HCT116 (cell line): ENCODE data around the gene EIF5B. TPM values are rescaled to one million over a fixed set of nuclear protein-coding genes. Genes with fewer than 3 reads are reported as not detected.
"Not testable (repeated sequence)": the region's sequence is repeated elsewhere in the genome, so short reads cannot be mapped to it uniquely, and the experiment has no call there.

Experiments used
- ATAC-seq: fragments of 200-7000 bp; cut with Tn5 transposase; 2 replicates; pipeline ENCODE4 v1.9.1; 2020; ENCODE audit warnings: mild to moderate bottlenecking, moderate library complexity
- BruUV-seq: library from RNA; stranded (reverse); fragments of 400-500 nt; replicated peaks from 2 replicates; lab custom pipeline; 2021; lab: Mats Ljungman, UMichigan
- CTCF ChIA-PET: fragments of 300-600 bp; sonication (Branson Sonifier 250); formaldehyde crosslinking; loops from one replicate; lab custom pipeline; 2021; ENCODE audit warnings: antibody characterized with exemption; lab: Charles Lee
- POLR2A ChIA-PET: fragments of 300-600, 350-600 bp; sonication (Branson Sonifier 250); formaldehyde crosslinking; loops from one replicate; lab custom pipeline; 2021; ENCODE audit warnings: antibody characterized with exemption; lab: Charles Lee
- RAD21 ChIA-PET, 2 experiments: fragments of 300-600 bp; sonication (Branson Sonifier 250); formaldehyde crosslinking; loops; one replicate each; lab custom pipeline; 2023; ENCODE audit warnings: low total read pairs in 2 of 2; ENCODE audit not compliant: uncharacterized antibody in 2 of 2, unreplicated experiment in 2 of 2, low non-redundant PET in 1 of 2; lab: Charles Lee
- DNase-seq: peaks from one replicate; pipeline ENCODE4 v3.0.0-alpha.2; 2010; ENCODE audit warnings: low read depth, low spot score
- H2AFZ ChIP-seq: fragments of 200-600 bp; shearing (Covaris generic), sonication (generic); 2 replicates; pipeline ENCODE4 v1.6.1; 2017; ENCODE audit warnings: low read depth, mixed run types, mixed read lengths, antibody characterized with exemption, low read length; ENCODE audit not compliant: poor library complexity, severe bottlenecking
- H3K27ac ChIP-seq: 2 replicates; pipeline ENCODE4 v1.5.1; 2012; ENCODE audit warnings: low read depth, low read length
- H3K27me3 ChIP-seq: fragments of 200-600 bp; sonication (generic); 2 replicates; pipeline ENCODE4 v1.6.1; 2016; ENCODE audit warnings: mixed run types, low read length, mixed read lengths; ENCODE audit not compliant: insufficient read depth
- H3K36me3 ChIP-seq, 2 experiments: fragments of 200-500 bp in 1 of 2; fragments of 200-600 bp in 1 of 2; sonication (Bioruptor generic) in 1 of 2; sonication (generic) in 1 of 2; 2 replicates each; pipeline versions ENCODE4 v1.5.1 to v1.6.1; 2014 to 2016; ENCODE audit warnings: low read length in 2 of 2, inconsistent platforms in 1 of 2, mixed read lengths in 1 of 2, mixed run types in 1 of 2; ENCODE audit not compliant: insufficient read depth in 2 of 2, control insufficient read depth in 1 of 2
- H3K4me1 ChIP-seq, 2 experiments: fragments of 200-600 bp in 1 of 2; sonication (generic) in 1 of 2; 2 replicates each; pipeline versions ENCODE4 v1.5.1 to v1.6.1; 2012 to 2017; ENCODE audit warnings: low read length in 2 of 2, inconsistent platforms in 1 of 2, mild to moderate bottlenecking in 1 of 2, mixed read lengths in 1 of 2, mixed run types in 1 of 2, moderate library complexity in 1 of 2; ENCODE audit not compliant: insufficient read depth in 2 of 2, control insufficient read depth in 1 of 2
- H3K4me2 ChIP-seq: fragments of 200-600 bp; sonication (generic); 2 replicates; pipeline ENCODE4 v1.6.1; 2017; ENCODE audit warnings: mixed run types, low read length, mixed read lengths
- H3K4me3 ChIP-seq, 2 experiments: fragments of 200-600 bp in 1 of 2; sonication (generic) in 1 of 2; replicated peaks in 1 of 2; 2 replicates each; pipeline ENCODE4 v1.5.1; 2011 to 2016; ENCODE audit warnings: low read length in 2 of 2, control low read depth in 1 of 2, low read depth in 1 of 2, mild to moderate bottlenecking in 1 of 2, mixed read lengths in 1 of 2, mixed run types in 1 of 2
- H3K79me2 ChIP-seq: fragments of 200-600 bp; sonication (generic); 2 replicates; pipeline ENCODE4 v1.6.1; 2017; ENCODE audit warnings: mild to moderate bottlenecking, mixed run types, low read length, moderate library complexity, mixed read lengths; ENCODE audit not compliant: insufficient read depth
- H3K9ac ChIP-seq: fragments of 200-600 bp; sonication (generic); 2 replicates; pipeline ENCODE4 v1.6.1; 2016; ENCODE audit warnings: low read length, mixed read lengths
- H3K9me2 ChIP-seq: fragments of 200-600 bp; sonication (generic), shearing (Covaris generic); 2 replicates; pipeline ENCODE4 v1.6.1; 2017; ENCODE audit warnings: mixed run types, mild to moderate bottlenecking, moderate library complexity; ENCODE audit not compliant: insufficient read depth
- H3K9me3 ChIP-seq, 2 experiments: fragments of 200-500 bp in 1 of 2; fragments of 200-600 bp in 1 of 2; sonication (Bioruptor generic) in 1 of 2; sonication (generic) in 1 of 2; 2 replicates each; pipeline ENCODE4 v1.6.1; 2014 to 2017; ENCODE audit warnings: low read length in 2 of 2, mixed read lengths in 2 of 2, inconsistent platforms in 1 of 2, low read depth in 1 of 2, mild to moderate bottlenecking in 1 of 2, mixed run types in 1 of 2, moderate library complexity in 1 of 2; ENCODE audit not compliant: control insufficient read depth in 1 of 2, insufficient read depth in 1 of 2
- H4K20me1 ChIP-seq: fragments of 200-600 bp; sonication (generic), shearing (Covaris generic); 2 replicates; pipeline ENCODE4 v1.6.1; 2017; ENCODE audit warnings: mixed run types, mild to moderate bottlenecking, moderate library complexity; ENCODE audit not compliant: insufficient read depth
- JUND ChIP-seq: IDR thresholded peaks from 2 replicates; pipeline ENCODE4 v1.6.1; 2012
- POLR2A ChIP-seq: IDR thresholded peaks from 2 replicates; pipeline ENCODE4 v1.7.0; 2011; ENCODE audit warnings: borderline replicate concordance; ENCODE audit not compliant: insufficient read depth, insufficient read length; ENCODE audit errors: extremely low read depth
- YY1 ChIP-seq: IDR thresholded peaks from 2 replicates; pipeline ENCODE4 v1.6.1; 2011; ENCODE audit warnings: low read length, low read depth, moderate library complexity, mild to moderate bottlenecking; ENCODE audit not compliant: insufficient replicate concordance; ENCODE audit errors: extremely low read depth
- ZBTB33 ChIP-seq: IDR thresholded peaks from 2 replicates; pipeline ENCODE4 v1.6.1; 2011; ENCODE audit warnings: mild to moderate bottlenecking, low read length, moderate library complexity; ENCODE audit not compliant: insufficient replicate concordance; ENCODE audit errors: extremely low read depth
- intact Hi-C: fragments of 100-400 bp; cut with micrococcal nuclease; formaldehyde crosslinking; loops from 2 replicates; pipeline ENCODE4 v1.10.0; 2022
- total RNA-seq: library from RNA; stranded (reverse); gene quantifications from one replicate; pipeline ENCODE4 v1.2.1, GENCODE V29; 2021; ENCODE audit not compliant: unreplicated experiment

EIF5B gene
- total RNA-seq, 1 experiment from 2014 or later, result 65.9 TPM

- no peak for ATAC-seq
- TF ChIP-seq YY1 (no peak), POLR2A (no peak), ZBTB33 (no peak), JUND (no peak)
- TF ChIP-seq, all 23 proteins: peak for 0
- Histone ChIP-seq H3K9me2 (no peaks in the 10 kb centered on the region), H3K4me2 (no peak overlapping the region), H3K27ac (no peak overlapping the region), H3K27me3 (no peaks in the 10 kb centered on the region), H3K4me3 (no peak overlapping the region), H3K36me3 (peaks cover 12 to 32% of the 10 kb centered on the region in 2 experiments; a peak in 2 of 4 replicates), H4K20me1 (no peaks in the 10 kb centered on the region), H3K79me2 (0 out of 2 replicates have a peak, but pooled peaks cover 9% of the 10 kb centered on the region), H3K9ac (no peak overlapping the region), H3K9me3 (no peaks in the 10 kb centered on the region), H2AFZ (no peak overlapping the region), H3K4me1 (no peaks in the 10 kb centered on the region)
- no TSS peak for BruUV-seq
- intact Hi-C loops, result no loop called here
- ChIA-PET CTCF (no interaction called here), RAD21 (no interaction called here), POLR2A (no interaction called here)
- no peak for DNase-seq
Observed at GRCh38 chr2:99317161-99317872, 19.9 kb upstream of the EIF5B start.

DNA sequence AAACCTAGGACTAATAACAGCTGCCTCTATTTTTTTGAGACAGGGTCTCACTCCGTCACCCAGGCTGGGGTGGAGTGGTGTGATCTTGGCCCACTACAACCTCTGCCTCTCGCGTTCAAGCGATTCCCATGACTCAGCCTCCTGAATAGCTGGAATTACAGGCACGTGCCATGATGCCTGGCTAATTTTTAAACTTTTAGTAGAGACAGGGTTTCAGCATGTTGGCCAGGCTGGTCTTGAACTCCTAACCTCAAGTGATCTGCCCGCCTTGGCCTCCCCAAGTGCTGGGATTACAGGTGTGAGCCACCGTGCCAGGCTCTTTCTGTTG, 19.4 kb upstream of the EIF5B start:
- RAD21 ChIA-PET, H3K9ac ChIP-seq, POLR2A ChIA-PET, H3K4me3 ChIP-seq, H3K27me3 ChIP-seq, DNase-seq, ATAC-seq, H3K4me1 ChIP-seq, H3K4me2 ChIP-seq, H3K9me3 ChIP-seq, intact Hi-C loops, H4K20me1 ChIP-seq, H2AFZ ChIP-seq, H3K9me2 ChIP-seq, CTCF ChIA-PET, H3K27ac ChIP-seq, BruUV-seq: not testable (repeated sequence)
- H3K36me3 ChIP-seq, result peaks cover 12 to 35% of the 10 kb centered on the region in 2 experiments; a peak in 2 of 4 replicates
- H3K79me2 ChIP-seq, result 0 out of 2 replicates have a peak, but pooled peaks cover 11% of the 10 kb centered on the region
